GM19240 (cell line): Measurements from ENCODE around the gene PKP1.
A peak's percentile ranks its signal among the peaks of the same experiment; 100 is the strongest.

Experiments used
- DNase-seq: peaks from one replicate; pipeline ENCODE4 v3.0.0; 2011; ENCODE audit warnings: low spot score; ENCODE audit not compliant: insufficient read length

The PKP1 gene

GRCh38 chr1:201328576-201328975 lies 45.3 kb downstream of the PKP1 start:
- DNase-seq, result no peak

GRCh38 chr1:201329286-201329685 lies 46.0 kb downstream of the PKP1 start:
- DNase-seq, result no peak

GRCh38 chr1:201329801-201330200 lies 46.5 kb downstream of the PKP1 start:
- DNase-seq, result no peak

GRCh38 chr1:201330541-201330940 lies 47.2 kb downstream of the PKP1 start:
- no peak for DNase-seq

- DNase-seq, result no peak
These were observed 47.9 kb downstream of the PKP1 start for GRCh38 chr1:201331166-201331565.

GRCh38 chr1:201332021-201332420 lies 48.7 kb downstream of the PKP1 start:
- DNase-seq, result no peak

- DNase-seq, result no peak
These were observed 49.5 kb downstream of the PKP1 start for GRCh38 chr1:201332616-201333335.

- DNase-seq, result no peak
These were observed 51.2 kb downstream of the PKP1 start for GRCh38 chr1:201334325-201335173.

GRCh38 chr1:201335174-201335870 lies 52.0 kb downstream of the PKP1 start:
- DNase-seq, result no peak

GRCh38 chr1:201335901-201336300 lies 52.6 kb downstream of the PKP1 start:
- DNase-seq, result no peak

- no peak for DNase-seq
These were observed 53.6 kb downstream of the PKP1 start for GRCh38 chr1:201336711-201337450.

GRCh38 chr1:201341377-201341776 lies 58.1 kb downstream of the PKP1 start:
- no peak for DNase-seq

GRCh38 chr1:201344206-201345080 lies 61.1 kb downstream of the PKP1 start:
- no peak for DNase-seq

- no peak for DNase-seq
These were observed 61.7 kb downstream of the PKP1 start for GRCh38 chr1:201345081-201345355.

- DNase-seq, result no peak
These were observed 63.1 kb downstream of the PKP1 start for GRCh38 chr1:201346337-201346939.

GRCh38 chr1:201346987-201347386 lies 63.7 kb downstream of the PKP1 start:
- no peak for DNase-seq

- no peak for DNase-seq
These were observed 64.3 kb downstream of the PKP1 start for GRCh38 chr1:201347498-201348210.

GRCh38 chr1:201348211-201348566 lies 64.9 kb downstream of the PKP1 start:
- DNase-seq, result peak; percentile 56

GRCh38 chr1:201349092-201349491 lies 65.8 kb downstream of the PKP1 start:
- no peak for DNase-seq

GRCh38 chr1:201350361-201350725 lies 67.0 kb downstream of the PKP1 start:
- no peak for DNase-seq
